HG02642 (cell line): Measurements from ENCODE around the gene HS3ST3B1.
A peak's percentile ranks its signal among the peaks of the same experiment; 100 is the strongest.

Experiments used
- ATAC-seq: cut with Tn5 transposase; IDR thresholded peaks from one replicate; pipeline ENCODE4 v1.9.1; 2021; ENCODE audit warnings: mild to moderate bottlenecking; ENCODE audit not compliant: unreplicated experiment, poor library complexity

The HS3ST3B1 gene

DNA sequence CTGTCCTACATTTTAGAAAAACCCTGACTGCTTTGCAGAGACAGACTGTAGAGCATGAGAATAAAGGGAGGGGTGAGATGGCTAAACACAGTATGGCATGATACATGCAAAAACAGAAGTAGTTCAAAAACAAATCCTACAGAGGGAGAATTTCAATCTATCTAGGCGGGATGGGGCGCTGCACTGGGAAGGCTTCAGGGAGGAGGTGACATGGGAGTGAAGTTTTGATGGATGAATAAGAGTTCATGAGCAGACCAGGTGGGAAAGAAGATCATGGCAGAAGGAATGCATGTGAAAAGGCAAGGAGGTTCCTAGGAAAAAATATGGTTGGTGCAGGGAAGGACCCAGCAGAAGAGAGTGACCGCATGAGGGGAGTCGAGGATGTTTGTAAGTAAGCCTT, 19.2 kb downstream of the HS3ST3B1 start:
- ATAC-seq: no peak

DNA sequence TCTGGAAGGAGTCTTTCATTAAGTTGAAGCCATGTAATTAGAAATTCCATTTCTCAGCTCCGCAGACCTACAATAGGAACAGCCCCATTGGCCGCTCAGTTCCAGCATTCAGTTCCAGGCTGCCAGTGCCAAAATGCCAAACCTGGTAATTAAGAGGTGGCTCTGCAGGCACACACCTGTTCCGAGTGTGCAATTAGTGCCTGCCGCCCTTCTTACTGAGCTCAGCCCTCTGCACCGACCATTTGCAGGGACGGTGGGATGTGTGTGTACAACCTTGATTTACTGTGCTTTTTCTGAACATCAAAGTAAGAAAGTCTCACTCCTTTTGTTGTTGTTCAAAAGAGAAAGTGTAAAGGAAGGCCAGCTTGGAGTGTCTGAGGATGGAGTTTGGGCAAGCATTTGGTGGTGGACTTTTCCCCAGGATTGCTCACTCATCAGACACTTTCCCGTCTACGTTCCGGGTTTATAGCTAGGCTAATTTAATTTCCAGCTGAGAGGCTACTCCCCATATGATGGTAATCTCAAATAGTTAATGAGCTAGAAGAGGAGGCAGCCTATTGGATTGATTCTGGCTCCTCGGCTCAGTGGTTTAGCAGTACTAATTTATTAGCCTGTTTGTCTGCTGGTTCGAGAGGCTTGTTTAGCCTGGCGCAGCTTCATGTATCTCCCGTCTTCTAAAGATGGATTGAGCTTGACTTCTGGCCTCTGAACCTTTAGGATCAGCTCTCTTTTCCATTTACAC, 20.0 kb downstream of the HS3ST3B1 start:
- ATAC-seq: no peak

DNA sequence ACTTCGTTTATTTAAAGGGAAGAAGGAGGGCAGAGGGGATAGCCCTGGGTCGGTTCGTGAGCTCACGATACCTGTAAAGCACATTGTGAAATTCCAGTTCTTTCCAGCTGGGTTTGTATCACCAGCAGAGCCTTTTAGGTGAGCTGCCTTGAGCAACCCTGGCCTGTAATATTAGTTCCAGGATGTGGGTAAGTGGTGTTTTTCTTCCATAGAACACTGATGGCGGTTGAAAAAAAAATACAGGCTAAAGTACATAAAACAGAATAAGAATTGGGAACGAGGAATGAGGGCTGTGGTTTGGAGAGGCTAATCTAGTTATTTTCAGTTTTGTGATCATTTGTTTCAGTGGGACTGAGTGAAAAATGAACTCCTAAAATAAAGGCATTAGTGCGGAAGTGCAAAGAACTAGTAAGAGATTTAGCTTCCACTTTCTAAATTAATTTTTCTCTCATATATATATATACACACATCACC, 20.6 kb downstream of the HS3ST3B1 start:
- ATAC-seq: no peak

DNA sequence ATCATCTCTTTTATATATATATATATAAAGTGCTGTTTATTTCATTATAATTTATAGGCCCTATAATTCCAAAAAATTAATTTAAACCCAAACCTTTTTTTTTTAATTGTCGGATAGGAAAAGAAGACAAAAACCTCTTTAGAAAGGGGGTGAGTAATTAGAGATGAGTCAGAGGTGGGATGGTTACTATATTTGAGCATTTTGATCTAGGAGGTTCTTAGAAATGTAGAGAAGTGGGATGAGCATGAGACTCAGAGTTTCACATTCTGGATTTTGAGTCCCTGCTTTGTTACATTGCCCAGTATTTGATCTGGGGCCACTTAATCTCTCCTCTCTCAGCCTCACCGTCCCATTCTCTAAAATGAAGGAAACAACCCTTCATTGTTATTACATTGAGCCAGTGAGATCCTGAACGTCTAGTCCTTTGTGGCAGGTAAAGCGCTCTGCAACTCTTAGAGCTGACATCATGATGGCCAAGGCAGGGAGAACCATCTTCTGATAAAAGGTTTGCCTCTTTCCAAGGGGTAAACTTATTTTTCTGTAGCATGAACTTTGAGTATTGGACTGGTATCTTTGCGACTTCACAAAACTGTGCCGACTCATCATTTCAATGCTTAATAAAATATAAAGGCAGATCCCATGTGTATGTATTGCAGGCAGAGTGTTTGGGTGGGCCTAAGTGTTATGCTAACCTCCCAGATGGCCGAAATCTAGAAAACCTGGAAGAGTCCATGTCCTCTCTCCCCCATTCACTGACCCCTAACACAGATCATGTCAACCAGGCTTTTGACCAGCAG, 21.3 kb downstream of the HS3ST3B1 start:
- no peak for ATAC-seq

DNA sequence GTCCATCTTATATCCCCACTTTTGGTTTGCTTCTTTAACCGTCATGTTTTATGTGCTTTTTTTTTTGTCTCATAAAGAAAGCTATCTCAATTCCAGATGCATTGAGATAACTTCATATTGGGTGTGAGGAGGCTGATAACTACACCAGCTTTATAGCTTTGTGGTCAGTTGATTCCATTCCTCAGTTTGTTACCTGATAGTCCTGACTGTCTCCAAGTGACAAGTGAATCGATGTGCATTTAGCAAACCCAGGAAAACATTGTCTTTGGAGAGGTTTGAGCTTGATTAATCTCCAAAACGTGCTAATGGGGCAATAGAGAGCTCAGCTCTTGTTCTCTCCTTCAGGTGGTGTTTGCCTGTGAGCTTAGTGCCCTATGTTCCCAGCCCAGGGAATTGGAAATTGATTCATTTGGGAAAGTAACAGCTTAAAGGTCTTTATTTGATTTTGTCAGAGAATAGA, 22.7 kb downstream of the HS3ST3B1 start:
- no peak for ATAC-seq

DNA sequence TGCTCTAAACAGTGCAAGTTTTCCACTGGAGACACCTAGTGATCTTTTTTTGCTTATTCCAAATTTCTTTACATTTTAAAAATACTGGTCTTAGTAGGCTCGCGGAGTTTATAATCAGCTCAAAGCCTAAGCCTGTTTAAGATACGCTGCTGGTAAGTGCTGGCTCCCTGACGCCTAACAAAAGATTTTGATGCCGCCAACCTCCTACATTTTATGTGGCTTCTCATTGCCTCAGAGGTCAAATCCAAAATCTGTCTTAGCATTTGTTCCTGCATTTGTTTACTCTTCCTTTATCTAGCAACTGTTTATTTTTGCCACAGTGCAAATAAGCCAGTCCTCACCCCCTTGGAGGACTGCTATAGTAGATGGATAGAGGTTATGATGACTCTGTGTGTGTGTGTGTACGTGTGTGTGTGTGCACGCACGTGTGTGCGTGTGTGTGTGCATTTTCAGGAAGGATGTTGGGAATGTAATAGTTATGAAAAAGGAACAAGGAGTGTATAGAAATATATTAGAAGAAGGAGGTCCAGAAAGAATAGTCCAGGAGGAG, 24.8 kb downstream of the HS3ST3B1 start:
- ATAC-seq: no peak

DNA sequence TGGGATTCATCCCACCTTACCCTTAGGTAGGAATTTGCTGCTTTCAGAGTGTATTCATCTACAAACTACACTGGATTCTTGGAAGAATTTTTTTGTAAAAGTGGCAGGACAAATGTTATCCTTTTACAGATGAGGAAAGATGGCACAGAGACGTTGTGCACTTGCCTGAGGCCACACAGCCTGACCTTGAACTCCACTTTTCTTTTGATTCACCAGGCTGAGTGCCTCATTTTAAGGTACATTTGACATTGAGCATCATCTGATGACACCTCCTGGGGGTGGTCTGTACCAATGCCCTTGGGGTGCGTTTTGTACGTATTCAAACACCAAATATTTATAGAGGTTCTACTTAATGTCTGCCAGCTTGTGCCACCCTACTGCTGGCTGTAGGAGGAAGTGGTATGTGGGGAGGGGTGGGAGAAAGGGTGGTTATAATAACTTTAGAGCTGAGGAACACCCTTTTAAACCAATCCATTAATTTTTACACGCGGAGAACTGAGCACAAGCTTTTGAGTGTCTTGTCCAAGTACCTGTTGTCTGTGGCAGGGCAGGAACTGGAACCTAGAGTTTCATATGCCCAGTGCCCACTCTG, 29.1 kb downstream of the HS3ST3B1 start:
- no peak for ATAC-seq

DNA sequence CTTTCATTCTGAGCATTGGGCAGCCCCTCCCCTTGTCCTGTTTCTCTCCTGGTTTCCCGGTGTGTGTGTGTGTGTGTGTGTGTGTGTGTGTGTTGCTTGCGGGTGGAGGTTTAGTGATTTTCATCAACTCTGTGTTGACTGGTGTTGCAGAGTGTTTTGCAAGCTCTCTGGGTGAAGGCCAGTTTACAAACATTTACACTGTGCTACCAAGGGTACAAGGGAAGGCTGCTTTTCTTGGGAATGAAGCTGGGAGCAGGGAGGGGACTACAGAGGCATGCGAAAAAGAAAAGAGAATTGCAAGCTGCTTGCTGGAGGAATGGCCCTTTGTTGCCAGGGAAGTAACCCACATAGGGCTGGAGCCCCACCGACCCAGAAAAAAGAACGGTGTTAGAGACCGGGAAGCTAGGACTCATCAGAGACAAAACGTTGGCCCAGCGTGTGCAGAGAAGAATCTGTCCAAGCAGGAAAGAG, 29.6 kb downstream of the HS3ST3B1 start:
- no peak for ATAC-seq

DNA sequence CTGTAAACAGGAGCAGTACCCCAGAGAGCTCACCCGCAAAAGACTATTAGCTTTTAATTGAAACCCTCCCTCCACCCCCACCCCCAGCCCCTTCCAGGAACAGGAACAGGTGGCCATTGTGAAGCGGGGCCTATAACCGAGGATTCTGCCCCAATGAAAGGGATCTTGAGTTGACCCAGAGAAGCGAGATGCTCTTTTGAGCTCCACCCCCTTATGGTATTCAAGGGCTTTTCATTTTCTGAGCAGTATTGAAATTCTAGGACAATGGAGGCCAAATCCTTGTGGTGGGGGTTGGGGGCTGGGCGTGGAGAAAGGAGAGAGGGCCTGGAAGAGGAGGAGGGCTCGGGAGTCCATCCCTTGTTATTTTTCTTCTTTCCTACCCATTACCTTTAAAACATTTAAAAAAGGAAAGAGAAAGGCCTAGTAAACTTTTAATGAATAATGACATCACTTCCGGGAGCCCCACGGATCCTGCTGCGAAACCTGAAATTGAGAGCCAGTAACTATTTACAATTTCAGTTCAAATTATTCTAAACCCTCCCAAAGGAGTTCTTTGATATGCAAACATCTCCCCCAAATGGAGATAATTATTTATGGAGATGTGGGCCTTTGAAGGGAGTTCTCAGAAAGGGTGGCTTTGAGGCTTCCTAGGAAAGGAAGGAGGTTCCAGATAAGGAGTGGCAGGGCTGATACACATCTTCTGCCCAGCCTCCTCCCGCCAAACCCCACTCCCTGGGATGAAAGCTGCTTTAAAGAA, 30.5 kb downstream of the HS3ST3B1 start:
- ATAC-seq: no peak

DNA sequence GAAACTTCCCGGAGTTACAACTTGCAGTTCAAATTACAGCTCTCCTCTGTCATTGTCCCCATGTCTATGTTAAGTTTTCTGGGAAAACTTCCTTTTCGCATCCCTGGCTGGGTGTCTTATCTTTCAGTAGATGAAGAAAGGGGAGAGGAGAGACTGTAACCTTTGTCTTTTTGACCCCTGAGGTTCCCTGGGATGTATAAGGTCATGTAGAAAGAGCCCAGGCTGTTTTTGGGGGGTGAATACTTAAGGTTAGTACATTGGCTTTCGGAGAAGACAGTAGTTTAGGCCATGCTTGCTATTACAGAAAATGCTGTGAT, 31.1 kb downstream of the HS3ST3B1 start:
- no peak for ATAC-seq

DNA sequence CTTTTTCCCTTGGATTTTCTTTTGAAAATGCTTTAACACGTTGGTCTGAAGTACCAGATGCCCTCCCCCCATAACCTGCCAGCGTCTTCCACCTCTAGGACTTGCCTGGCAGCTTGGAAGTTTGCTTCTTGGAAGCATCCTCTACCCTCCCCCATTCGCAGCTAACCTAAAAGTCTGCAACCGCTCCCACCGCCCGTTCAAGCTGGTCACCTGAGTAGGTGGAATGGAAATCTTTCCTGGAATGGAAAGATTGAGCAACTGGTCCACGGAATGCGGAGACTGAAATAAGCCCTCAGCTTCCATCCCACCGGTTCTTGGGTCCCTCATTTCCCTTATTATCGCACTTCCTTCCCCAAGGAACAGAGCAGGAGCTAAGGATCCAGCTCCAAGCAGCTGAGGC, 31.4 kb downstream of the HS3ST3B1 start:
- no peak for ATAC-seq

DNA sequence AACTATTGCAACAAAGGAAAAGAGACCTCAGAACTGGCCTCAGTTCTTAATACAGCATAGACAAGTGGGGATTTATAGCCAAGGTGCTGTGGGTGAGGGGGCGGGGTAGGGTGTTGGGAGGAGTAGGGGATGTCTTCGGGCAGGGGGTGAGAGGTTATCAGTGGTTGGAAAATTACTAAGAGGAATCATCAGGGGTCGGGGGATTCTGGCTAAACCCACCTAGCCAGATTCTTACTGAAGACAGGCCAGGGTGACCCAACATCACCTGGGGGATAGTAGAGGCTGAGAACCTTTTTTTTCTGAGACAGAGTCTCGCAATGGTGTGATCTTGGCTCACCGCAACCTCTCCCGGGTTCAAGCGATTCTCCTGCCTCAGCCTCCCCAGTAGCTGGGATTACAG, 32.6 kb downstream of the HS3ST3B1 start:
- no peak for ATAC-seq

DNA sequence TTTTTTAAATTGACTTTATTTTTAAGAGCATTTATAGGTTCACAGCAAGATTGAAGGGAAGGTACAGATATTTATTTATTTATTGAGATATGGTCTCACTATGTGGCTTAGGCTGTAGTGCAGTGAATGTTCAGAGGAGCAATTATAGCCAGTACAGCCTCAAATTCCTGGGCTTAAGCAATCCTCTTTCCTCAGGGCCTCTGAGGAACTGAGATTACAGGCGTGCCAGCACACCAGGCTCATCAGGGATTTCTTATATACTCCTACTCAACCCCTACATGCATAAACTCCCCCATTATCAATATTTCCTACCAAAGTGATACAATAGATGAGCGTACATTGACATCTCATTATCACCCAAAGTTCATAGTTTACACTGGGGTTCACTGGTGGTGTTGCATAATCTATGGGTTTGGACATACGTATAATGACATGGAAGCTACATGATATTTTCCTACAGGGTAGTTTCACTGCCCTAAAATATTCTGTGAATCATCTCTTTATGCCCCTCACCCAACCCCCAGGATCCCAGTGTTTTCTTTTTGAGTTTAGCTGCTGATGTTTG, 33.5 kb downstream of the HS3ST3B1 start:
- ATAC-seq: no peak

DNA sequence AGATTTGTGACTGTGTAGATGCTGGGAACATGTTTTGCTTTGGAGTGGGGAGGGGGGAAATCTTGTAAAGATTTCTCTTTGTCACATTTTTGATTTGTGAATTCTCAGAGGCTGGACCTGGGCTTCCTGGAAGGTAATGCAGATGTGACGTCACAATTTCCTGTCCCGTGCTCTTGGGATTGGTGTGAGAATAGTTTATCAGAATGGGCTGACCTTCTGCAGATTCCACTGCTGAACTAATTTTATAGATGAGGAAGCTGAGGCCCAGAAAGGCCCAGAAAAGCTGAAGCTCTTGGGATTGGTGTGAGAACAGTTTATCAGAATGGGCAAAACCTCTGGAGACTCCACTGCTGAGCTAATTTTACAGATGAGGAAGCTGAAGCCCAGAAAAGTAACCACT, 34.0 kb downstream of the HS3ST3B1 start:
- ATAC-seq: no peak

DNA sequence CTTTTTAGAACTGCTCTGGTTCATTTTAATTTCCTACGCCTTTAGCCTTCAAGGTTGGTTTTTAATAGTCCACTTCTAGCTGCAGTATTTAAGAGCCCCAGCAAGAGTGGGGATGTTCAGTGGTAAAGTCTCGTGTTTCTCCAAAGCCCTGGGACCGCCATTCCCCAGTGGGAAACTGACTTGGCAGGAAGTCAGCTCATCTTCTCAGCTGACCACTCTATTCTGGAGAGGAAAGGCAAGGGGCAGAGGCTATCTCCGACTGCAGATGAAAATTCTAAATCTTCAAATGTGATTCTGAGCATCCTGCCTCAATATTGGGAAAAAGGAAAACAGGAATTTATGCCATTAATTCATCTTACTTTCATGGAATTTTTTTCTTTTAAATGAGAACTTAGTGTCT, 35.5 kb downstream of the HS3ST3B1 start:
- ATAC-seq: no peak

DNA sequence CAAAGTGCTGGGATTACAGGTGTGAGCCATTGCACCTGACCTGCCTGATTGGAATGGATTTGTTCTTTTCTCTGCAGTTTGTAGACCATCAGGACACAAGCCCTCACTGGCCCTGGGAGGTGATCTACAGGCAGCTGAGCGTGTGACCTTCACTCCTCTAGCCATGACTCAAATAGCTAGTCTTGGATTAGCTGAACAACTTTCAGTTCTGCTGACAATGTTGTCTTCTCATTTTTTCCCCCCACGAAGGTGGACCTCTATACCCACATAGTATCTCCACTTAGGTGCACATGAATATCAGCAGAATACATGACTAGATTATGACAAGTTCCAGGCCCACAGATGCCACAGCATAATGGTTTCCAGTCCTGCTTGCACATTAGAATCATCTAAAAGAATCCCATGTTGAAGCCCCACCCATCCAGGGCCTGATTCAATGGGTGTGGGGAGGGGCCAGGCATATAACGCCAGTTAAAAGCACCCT, 36.8 kb downstream of the HS3ST3B1 start:
- ATAC-seq: peak; percentile 69

DNA sequence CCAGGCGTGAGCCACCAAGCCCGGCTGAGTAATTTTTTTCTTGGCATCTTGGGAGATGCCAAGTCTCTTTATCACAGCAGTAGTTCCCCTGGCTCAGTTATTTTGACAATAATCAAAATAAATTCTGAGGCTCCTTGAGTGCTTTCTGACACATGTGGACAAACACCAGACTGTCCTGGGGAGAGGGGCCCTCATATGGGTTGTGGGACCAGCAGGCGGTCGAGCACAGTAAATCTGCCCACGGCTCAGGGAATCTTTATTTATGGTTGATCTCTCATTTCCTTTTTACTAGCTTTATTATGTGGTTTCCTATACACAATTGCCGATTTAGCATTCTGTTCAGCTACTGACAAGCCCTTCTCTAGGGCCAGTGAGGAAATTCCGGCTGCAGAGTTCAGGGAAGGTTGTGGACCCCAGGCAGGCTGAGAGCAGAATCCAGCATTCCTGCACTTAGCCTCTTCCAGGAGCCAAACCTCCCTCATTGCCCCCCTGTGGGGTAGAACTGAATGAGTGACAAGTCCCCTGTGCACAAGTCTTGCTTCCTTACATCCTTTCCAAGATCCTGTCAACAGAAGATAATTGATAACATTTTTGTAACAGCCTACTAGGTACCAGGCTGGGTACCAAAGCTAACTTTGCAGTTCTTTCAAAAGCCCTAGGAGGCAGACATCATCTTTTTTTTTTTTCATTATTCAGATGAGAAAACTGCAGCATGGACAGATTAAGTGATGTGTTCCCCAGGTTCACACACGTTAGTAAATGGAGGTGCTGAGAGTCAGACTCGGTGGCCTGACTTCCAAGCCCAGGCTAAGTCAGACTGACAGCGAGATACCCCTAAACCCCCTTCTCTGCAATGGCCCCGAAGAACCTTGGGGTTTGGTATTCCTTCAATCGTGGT, 40.2 kb downstream of the HS3ST3B1 start:
- no peak for ATAC-seq

DNA sequence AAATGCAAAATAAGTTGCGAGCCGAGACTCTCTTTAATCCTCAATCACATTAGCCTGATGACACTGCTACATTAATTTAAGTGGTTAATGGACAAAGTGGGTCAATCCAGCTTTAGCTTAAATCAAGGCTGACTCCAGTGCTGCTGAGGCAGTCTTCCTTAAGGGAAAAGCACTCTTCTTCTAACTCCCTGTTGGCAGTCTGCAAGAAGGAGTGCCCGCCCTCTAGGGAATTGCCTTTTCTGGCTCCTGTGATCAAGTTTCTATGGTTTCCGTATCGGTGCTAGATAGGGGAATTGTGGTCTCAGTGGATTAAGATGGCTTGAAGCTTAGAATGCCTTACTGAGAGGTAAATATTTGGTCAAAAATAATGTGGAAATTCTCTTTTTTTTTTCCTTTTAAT, 41.0 kb downstream of the HS3ST3B1 start:
- ATAC-seq: no peak

DNA sequence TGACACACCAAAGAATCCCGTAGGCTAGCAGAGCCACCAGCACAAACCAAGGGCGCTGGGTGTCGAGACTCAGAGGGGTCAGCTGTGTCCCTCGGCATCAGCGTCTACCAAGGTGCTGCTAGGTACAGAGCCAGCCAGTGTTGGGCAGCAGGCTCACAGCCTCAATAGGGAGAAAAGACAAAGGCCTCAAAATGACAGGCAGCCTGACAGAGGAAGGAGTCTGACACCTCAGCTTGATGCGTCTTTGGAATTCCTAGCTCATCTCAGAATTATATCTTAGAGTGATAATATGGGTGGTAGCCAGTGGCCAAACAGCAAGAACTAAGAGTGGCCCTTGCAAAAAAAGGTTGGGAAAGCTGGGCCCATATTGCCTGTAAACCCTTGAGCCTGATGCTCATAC, 45.9 kb downstream of the HS3ST3B1 start:
- no peak for ATAC-seq
